ENCODE measurements around the gene CNP. TPM values are rescaled to one million over a fixed set of nuclear protein-coding genes. Genes with fewer than 3 reads are reported as not detected.

The CNP gene
- total and polyA plus RNA-seq, 10 of the 15 experiments (the other 5 are each of a cell fraction or from before 2014, with no cell fraction given) = 1.8 to 60.7 (median 31.4) TPM

DNA sequence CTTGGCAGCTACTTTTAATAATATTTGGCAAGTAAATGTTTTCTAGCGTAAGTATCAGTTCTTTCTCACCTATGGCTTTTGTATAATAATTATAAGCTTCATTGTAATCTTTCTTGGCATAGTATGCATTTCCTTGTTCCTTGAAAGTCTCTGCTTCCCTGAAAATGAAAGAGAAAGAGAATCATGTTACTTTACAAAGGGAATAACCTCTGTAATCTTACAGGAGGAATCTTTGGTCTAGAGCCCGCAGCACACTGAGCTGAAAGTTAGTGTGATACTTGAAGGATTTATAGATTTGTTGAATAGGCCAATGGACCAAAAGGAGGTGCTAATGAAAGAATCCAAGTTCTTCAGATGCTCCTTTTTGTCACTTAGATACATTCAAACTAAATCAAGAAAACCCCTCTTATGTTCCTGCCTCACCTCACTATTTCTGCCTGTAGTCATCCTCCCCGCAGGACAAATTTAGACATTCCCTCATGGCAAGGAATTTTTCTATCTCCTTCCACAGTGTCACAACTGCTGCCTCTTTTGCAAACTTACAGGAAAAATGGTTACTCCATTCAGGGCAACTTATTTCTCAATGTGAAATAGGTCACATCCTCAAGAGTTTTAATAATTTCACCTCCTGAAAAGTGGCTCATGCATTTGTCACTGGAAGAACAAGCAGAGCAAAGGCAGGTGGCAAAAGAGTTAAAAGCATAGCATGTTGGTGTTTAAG, 34.0 kb downstream of the CNP start (continued):
- TF ChIP-seq MYC (IDR thresholded peaks at IDR 0.05; ENCODE audit: insufficient read depth, insufficient read length, insufficient replicate concordance, low read length, severe bottlenecking) (no peak), POU2F2 (IDR thresholded peaks at IDR 0.05; ENCODE audit: borderline replicate concordance, low read depth, low read length) (no peak), DPF2 (IDR thresholded peaks at IDR 0.05) (no peak), CBX3 (IDR thresholded peaks at IDR 0.05; ENCODE audit: borderline replicate concordance, low read depth) (no peak), SMAD1 (IDR thresholded peaks at IDR 0.05; ENCODE audit: low read depth, partially characterized antibody) (no peak), TARDBP (IDR thresholded peaks at IDR 0.05; ENCODE audit: borderline replicate concordance) (no peak)
- TF ChIP-seq, protein P1, sequence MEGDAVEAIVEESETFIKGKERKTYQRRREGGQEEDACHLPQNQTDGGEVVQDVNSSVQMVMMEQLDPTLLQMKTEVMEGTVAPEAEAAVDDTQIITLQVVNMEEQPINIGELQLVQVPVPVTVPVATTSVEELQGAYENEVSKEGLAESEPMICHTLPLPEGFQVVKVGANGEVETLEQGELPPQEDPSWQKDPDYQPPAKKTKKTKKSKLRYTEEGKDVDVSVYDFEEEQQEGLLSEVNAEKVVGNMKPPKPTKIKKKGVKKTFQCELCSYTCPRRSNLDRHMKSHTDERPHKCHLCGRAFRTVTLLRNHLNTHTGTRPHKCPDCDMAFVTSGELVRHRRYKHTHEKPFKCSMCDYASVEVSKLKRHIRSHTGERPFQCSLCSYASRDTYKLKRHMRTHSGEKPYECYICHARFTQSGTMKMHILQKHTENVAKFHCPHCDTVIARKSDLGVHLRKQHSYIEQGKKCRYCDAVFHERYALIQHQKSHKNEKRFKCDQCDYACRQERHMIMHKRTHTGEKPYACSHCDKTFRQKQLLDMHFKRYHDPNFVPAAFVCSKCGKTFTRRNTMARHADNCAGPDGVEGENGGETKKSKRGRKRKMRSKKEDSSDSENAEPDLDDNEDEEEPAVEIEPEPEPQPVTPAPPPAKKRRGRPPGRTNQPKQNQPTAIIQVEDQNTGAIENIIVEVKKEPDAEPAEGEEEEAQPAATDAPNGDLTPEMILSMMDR (IDR thresholded peaks at IDR 0.05 in 2 of 3, conservative IDR thresholded peaks at IDR 0.05 in 1 of 3; ENCODE audit: control insufficient read depth in 2 of 3, extremely low read depth in 1 of 3, insufficient read depth in 1 of 3, low read depth in 3 of 3, low read length in 3 of 3) = no peak
- TF ChIP-seq, protein P2, sequence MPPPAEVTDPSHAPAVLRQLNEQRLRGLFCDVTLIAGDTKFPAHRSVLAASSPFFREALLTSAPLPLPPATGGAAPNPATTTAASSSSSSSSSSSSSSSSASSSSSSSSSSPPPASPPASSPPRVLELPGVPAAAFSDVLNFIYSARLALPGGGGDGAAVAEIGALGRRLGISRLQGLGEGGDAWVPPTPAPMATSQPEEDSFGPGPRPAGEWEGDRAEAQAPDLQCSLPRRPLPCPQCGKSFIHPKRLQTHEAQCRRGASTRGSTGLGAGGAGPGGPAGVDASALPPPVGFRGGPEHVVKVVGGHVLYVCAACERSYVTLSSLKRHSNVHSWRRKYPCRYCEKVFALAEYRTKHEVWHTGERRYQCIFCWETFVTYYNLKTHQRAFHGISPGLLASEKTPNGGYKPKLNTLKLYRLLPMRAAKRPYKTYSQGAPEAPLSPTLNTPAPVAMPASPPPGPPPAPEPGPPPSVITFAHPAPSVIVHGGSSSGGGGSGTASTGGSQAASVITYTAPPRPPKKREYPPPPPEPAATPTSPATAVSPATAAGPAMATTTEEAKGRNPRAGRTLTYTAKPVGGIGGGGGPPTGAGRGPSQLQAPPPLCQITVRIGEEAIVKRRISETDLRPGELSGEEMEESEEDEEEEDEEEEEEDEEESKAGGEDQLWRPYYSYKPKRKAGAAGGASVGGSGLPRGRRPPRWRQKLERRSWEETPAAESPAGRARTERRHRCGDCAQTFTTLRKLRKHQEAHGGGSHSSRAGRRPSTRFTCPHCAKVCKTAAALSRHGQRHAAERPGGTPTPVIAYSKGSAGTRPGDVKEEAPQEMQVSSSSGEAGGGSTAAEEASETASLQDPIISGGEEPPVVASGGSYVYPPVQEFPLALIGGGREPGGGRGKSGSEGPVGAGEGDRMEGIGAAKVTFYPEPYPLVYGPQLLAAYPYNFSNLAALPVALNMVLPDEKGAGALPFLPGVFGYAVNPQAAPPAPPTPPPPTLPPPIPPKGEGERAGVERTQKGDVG (CRISPR knock-in tag; IDR thresholded peaks at IDR 0.05) = no peak
